ENCODE measurements around the gene GALNT1. TPM values are rescaled to one million over a fixed set of nuclear protein-coding genes. Genes with fewer than 3 reads are reported as not detected.
A peak's percentile ranks its signal among the peaks of the same experiment; 100 is the strongest.
"Not testable (repeated sequence)": the region's sequence is repeated elsewhere in the genome, so short reads cannot be mapped to it uniquely, and the experiment has no call there.

GALNT1 gene
- total RNA-seq, 2 donors from 2014 or later, result 29.6 to 35.2 TPM

GRCh38 chr18:35571138-35571537 lies 10.4 kb upstream of the GALNT1 start:
- no peak for TF ChIP-seq CTCF (IDR thresholded peaks at IDR 0.05)
- DNase-seq (ENCODE audit: low spot score), result no peak
- no peaks in the 10 kb centered on the region for H3K9me3 ChIP-seq
- H3K36me3 ChIP-seq, result no peaks in the 10 kb centered on the region
- H3K4me3 ChIP-seq, result no peak overlapping the region
- no peaks in the 10 kb centered on the region for H3K4me1 ChIP-seq
- no peaks in the 10 kb centered on the region for H3K27me3 ChIP-seq
- H3K27ac ChIP-seq, result no peak overlapping the region

- peak overlapping the region; percentile 14 to 44 for H3K27ac ChIP-seq
- no peaks in the 10 kb centered on the region for H3K4me1 ChIP-seq
- DNase-seq (ENCODE audit: low spot score), result no peak
Measured at GRCh38 chr18:35572644-35573043, 8.9 kb upstream of the GALNT1 start.

GRCh38 chr18:35573531-35573930 lies 8.0 kb upstream of the GALNT1 start:
- no peak for DNase-seq (ENCODE audit: low spot score)
- H3K4me1 ChIP-seq, result no peaks in the 10 kb centered on the region
- TF ChIP-seq CTCF (IDR thresholded peaks at IDR 0.05), result no peak
- H3K9me3 ChIP-seq, result no peaks in the 10 kb centered on the region
- peak overlapping the region in 1 of 2 donors; percentile 44 for H3K27ac ChIP-seq
- no peak overlapping the region for H3K4me3 ChIP-seq
- no peaks in the 10 kb centered on the region for H3K27me3 ChIP-seq
- no peaks in the 10 kb centered on the region for H3K36me3 ChIP-seq

More at GRCh38 chr18:35572644-35573043, 8.9 kb upstream of the GALNT1 start:
- H3K36me3 ChIP-seq, result no peaks in the 10 kb centered on the region
- TF ChIP-seq CTCF (IDR thresholded peaks at IDR 0.05), result no peak
- no peak overlapping the region for H3K4me3 ChIP-seq
- H3K27me3 ChIP-seq, result no peaks in the 10 kb centered on the region
- no peaks in the 10 kb centered on the region for H3K9me3 ChIP-seq

GRCh38 chr18:35576240-35576845 lies 5.2 kb upstream of the GALNT1 start:
- not testable (repeated sequence) for H3K27me3 ChIP-seq; H3K4me1 ChIP-seq; H3K4me3 ChIP-seq; H3K9me3 ChIP-seq; H3K36me3 ChIP-seq; DNase-seq (ENCODE audit: low spot score); H3K27ac ChIP-seq

- H3K27ac ChIP-seq, result no peak overlapping the region
- no peak overlapping the region for H3K4me3 ChIP-seq
- no peaks in the 10 kb centered on the region for H3K36me3 ChIP-seq
- no peaks in the 10 kb centered on the region for H3K27me3 ChIP-seq
- no peaks in the 10 kb centered on the region for H3K9me3 ChIP-seq
- H3K4me1 ChIP-seq, result peaks cover 0 to 3% of the 10 kb centered on the region in 2 donors
- DNase-seq (ENCODE audit: low spot score), result no peak
- TF ChIP-seq CTCF (IDR thresholded peaks at IDR 0.05), result no peak
Measured at GRCh38 chr18:35577045-35577848, 4.3 kb upstream of the GALNT1 start.

GRCh38 chr18:35578481-35578880 lies 3.1 kb upstream of the GALNT1 start:
- Histone ChIP-seq H3K9me3 (no peaks in the 10 kb centered on the region), H3K36me3 (no peaks in the 10 kb centered on the region), H3K4me3 (no peak overlapping the region), H3K27me3 (no peaks in the 10 kb centered on the region), H3K4me1 (peaks cover 0 to 15% of the 10 kb centered on the region in 2 donors), H3K27ac (no peak overlapping the region)
- DNase-seq (ENCODE audit: low spot score), result no peak
- no peak for TF ChIP-seq CTCF (IDR thresholded peaks at IDR 0.05)
